Bronchial epithelial cell (primary cell): ENCODE data around the gene MLLT10. TPM values are rescaled to one million over a fixed set of nuclear protein-coding genes. Genes with fewer than 3 reads are reported as not detected.

ENCODE experiments used
- DNase-seq: peaks from one replicate; pipeline ENCODE4 v3.0.0-alpha.2; 2010; ENCODE audit warnings: low read depth
- FAIRE-seq: peaks from 2 replicates; lab custom pipeline; 2011; peaks lifted over from hg19 to GRCh38; lab: Jason Lieb, UNC
- H3K27me3 ChIP-seq: 2 replicates; pipeline ENCODE4 v1.5.1; 2011; ENCODE audit warnings: low read length; ENCODE audit not compliant: control insufficient read depth, insufficient read depth
- H3K36me3 ChIP-seq: 2 replicates; pipeline ENCODE4 v1.5.1; 2011; ENCODE audit warnings: low read length; ENCODE audit not compliant: control insufficient read depth, insufficient read depth
- H3K4me3 ChIP-seq: 2 replicates; pipeline ENCODE4 v1.5.1; 2011; ENCODE audit warnings: mild to moderate bottlenecking, low read depth, low read length, control low read depth
- total RNA-seq: library from RNA; depleted of rRNA; stranded (reverse); fragments of >200 nt; gene quantifications from 2 replicates; pipeline ENCODE4 v1.2.1, GENCODE V29; 2014
- TF ChIP-seq, protein P1 (sequence below): IDR thresholded peaks from 2 replicates; pipeline ENCODE4 v1.5.1; 2011; ENCODE audit warnings: mild to moderate bottlenecking, moderate library complexity, low read length, control low read depth, inconsistent platforms; ENCODE audit not compliant: insufficient read depth, severe bottlenecking

Gene MLLT10
- total RNA-seq, 1 donor from 2014 or later, result 40.8 TPM

DNA sequence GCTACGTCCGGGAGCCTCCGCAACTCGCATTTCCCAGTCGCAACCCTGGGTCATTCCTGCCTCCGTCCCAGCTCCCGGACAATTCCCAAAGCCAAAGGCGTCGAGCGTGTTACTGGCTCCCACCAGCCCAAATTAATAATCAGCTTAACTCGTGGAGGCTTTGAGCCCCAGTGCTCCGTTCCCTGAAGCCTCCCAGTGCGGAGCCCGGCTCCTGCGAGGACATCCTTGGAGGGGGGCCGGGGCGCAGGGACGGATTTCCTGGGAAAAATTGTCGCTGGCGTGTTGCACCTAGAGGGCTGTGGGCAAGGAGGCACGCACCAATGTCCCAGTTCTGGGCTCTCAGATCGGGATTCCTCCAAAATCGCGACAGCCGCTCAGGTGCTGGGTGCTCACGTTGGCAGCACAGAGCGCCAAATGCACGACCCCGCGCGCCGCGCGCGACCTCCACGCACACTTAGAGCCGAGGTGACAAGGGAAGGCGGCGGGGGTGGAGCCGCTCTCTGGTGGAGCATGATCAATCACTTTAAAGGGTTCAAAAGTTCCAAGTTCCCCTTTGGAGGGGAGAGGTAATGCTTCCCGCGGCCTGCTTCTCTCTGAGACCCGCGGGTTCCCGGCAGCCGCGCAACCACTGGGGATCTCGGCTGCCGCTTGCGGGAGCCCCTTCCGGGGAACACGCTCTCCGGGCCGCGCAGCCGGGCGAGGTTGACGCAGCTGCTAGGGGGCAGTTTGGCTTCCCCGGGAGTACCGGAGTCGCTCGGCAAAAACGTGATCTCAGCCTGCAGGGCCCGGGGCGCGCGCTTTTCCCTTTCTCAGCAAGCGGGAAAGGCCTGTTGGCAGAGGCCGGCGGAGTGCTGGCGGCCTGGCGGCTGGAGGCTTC is 34.1 kb upstream of the MLLT10 start:
- Histone ChIP-seq H3K27me3 (no peaks in the 10 kb centered on the region), H3K36me3 (no peaks in the 10 kb centered on the region), H3K4me3 (no peak overlapping the region)
- DNase-seq, result no peak
- TF ChIP-seq, protein P1, sequence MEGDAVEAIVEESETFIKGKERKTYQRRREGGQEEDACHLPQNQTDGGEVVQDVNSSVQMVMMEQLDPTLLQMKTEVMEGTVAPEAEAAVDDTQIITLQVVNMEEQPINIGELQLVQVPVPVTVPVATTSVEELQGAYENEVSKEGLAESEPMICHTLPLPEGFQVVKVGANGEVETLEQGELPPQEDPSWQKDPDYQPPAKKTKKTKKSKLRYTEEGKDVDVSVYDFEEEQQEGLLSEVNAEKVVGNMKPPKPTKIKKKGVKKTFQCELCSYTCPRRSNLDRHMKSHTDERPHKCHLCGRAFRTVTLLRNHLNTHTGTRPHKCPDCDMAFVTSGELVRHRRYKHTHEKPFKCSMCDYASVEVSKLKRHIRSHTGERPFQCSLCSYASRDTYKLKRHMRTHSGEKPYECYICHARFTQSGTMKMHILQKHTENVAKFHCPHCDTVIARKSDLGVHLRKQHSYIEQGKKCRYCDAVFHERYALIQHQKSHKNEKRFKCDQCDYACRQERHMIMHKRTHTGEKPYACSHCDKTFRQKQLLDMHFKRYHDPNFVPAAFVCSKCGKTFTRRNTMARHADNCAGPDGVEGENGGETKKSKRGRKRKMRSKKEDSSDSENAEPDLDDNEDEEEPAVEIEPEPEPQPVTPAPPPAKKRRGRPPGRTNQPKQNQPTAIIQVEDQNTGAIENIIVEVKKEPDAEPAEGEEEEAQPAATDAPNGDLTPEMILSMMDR, result no peak
- no peak for FAIRE-seq

DNA sequence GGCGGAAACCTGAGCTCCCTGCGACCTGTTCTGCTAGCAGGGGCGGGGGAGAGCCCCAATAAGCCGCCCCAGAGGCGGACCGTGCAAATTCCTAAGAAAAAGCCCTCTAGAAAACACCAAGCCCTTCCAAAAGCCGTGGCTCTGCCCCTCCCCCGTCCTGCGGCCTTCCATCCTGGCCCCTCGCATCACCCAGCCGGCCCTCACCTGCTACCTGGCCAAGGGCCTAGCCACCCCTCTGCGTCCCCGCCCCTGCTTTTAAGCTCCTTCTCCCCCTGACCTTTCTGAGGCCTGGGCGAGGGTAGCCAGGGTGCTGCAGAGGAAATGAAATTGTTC is 33.5 kb upstream of the MLLT10 start:
- DNase-seq (no peak), FAIRE-seq (no peak)
- TF ChIP-seq, protein P1, result no peak
- Histone ChIP-seq H3K4me3 (no peak overlapping the region), H3K27me3 (no peaks in the 10 kb centered on the region), H3K36me3 (no peaks in the 10 kb centered on the region)

GRCh38 chr10:21501091-21501490 is 32.9 kb upstream of the MLLT10 start:
- TF ChIP-seq, protein P1, result no peak
- DNase-seq, result no peak
- no peaks in the 10 kb centered on the region for H3K27me3 ChIP-seq
- no peak overlapping the region for H3K4me3 ChIP-seq
- no peaks in the 10 kb centered on the region for H3K36me3 ChIP-seq
- no peak for FAIRE-seq

DNA sequence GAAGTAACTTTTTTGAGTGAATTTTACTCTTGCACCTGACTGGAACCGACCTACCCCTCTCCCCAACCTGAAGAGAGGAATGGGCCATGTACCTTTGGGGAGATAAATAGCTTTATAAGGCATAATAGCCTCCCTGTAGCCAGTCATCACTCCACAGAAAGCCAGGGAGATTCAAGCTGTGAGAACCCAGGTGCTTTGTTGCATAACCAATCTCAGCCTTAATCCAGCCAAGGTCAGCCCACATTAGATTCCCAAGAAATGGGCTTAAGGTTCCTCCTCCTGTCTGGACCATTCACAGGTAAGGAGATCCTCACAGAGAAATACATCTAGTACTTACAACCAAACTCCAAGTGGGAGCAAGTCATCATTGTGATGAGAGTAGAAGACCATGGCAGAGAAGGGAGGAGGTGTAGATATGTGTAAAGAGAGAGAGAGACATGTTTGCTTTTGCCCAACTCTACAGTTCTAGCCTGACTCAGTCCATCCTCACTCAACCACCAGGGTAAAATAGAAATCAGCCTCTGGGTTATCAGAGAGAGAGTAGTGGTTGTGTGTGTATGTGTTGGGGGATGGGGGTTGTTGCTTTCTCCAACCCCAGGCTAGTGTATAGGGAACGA is 32.2 kb upstream of the MLLT10 start:
- Histone ChIP-seq H3K36me3 (no peaks in the 10 kb centered on the region), H3K4me3 (no peak overlapping the region), H3K27me3 (no peaks in the 10 kb centered on the region)
- DNase-seq (peak; percentile 32), FAIRE-seq (no peak)
- TF ChIP-seq, protein P1, result no peak

GRCh38 chr10:21502348-21502740 is 31.7 kb upstream of the MLLT10 start:
- no peaks in the 10 kb centered on the region for H3K27me3 ChIP-seq
- no peak for DNase-seq
- TF ChIP-seq, protein P1, result no peak
- H3K36me3 ChIP-seq, result no peaks in the 10 kb centered on the region
- FAIRE-seq, result no peak
- no peak overlapping the region for H3K4me3 ChIP-seq

DNA sequence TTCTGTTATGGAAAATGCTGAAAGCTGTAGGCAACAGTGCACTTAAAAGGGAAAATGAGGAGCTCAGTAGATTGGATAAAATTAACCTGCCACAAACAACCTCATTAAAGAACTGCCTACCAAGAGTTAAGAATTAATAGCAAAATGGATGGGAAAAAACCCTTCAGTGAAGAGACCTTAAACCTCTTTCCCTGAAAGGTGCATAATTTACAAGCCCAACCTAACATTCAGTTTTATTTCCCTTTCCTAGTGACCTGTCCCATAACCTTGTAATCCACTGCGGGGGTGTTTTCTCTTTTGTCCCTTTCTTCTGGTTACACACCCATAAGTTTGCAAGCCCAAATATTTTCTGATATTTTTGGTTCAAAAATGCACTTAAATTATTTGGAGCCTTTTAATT is 30.5 kb upstream of the MLLT10 start:
- TF ChIP-seq, protein P1, result no peak
- no peak for DNase-seq
- no peaks in the 10 kb centered on the region for H3K27me3 ChIP-seq
- no peak overlapping the region for H3K4me3 ChIP-seq
- no peak for FAIRE-seq
- no peaks in the 10 kb centered on the region for H3K36me3 ChIP-seq
